OCI-LY1 (cell line): ENCODE measurements around the gene ABCA8.

Experiments
- EZH2 ChIP-seq: fragments of 200-600 bp; sonication (generic), shearing (Covaris generic); IDR thresholded peaks from 2 replicates; pipeline ENCODE4 v1.8.0; 2017; ENCODE audit warnings: borderline replicate concordance, mixed run types, mild to moderate bottlenecking, antibody characterized with exemption, low read length, moderate library complexity, mixed read lengths
- TF ChIP-seq, protein P1 (sequence below): fragments of 200-600 bp; sonication (generic), shearing (Covaris generic); IDR thresholded peaks from 2 replicates; pipeline ENCODE4 v1.5.1; 2017; ENCODE audit warnings: mild to moderate bottlenecking, antibody characterized with exemption, low read length, moderate library complexity, mixed read lengths

DNA sequence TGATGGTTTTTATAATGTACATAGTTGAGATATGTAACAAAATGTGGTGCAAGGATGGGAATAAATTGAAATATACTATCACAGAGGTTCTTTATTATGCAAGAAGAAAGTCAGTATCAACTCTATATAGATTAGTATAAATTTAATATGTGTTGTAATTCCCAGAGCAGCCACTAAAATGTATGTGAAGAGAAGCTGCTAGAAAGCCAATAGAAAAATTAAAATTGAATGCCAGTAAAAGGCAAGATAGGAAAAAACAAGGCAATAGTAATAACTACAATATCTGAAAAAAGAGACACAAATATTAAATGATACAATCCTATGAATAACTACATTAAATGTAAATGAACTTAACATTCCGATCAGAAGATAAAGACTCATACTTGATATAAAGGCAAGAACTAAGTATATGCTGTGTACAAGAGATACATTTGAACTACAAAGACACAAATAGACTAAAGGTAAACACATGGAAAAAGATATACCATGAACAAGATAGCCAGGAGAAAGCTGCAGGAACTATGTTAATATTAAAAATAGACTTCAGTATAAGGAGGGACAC lies 92.0 kb downstream of the ABCA8 start:
- TF ChIP-seq, protein P1, sequence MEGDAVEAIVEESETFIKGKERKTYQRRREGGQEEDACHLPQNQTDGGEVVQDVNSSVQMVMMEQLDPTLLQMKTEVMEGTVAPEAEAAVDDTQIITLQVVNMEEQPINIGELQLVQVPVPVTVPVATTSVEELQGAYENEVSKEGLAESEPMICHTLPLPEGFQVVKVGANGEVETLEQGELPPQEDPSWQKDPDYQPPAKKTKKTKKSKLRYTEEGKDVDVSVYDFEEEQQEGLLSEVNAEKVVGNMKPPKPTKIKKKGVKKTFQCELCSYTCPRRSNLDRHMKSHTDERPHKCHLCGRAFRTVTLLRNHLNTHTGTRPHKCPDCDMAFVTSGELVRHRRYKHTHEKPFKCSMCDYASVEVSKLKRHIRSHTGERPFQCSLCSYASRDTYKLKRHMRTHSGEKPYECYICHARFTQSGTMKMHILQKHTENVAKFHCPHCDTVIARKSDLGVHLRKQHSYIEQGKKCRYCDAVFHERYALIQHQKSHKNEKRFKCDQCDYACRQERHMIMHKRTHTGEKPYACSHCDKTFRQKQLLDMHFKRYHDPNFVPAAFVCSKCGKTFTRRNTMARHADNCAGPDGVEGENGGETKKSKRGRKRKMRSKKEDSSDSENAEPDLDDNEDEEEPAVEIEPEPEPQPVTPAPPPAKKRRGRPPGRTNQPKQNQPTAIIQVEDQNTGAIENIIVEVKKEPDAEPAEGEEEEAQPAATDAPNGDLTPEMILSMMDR, result no peak
- no peak for TF ChIP-seq EZH2
